Stimulated activated CD8-positive, alpha-beta memory T cell treated with anti-CD3 and anti-CD28 coated beads, Interleukin-4, amount 100 ng/mL, for 1 hour (primary cell): ENCODE results near the gene MUC22.
"Not testable (repeated sequence)": the region's sequence is repeated elsewhere in the genome, so short reads cannot be mapped to it uniquely, and the experiment has no call there.

Experiments used
- DNase-seq, 2 donors: peaks; one replicate each; pipeline ENCODE4 v3.0.0-alpha.2; 2020; ENCODE audit warnings: low read depth in 2 of 2, low spot score in 1 of 2

The MUC22 gene

GRCh38 chr6:30997301-30997700, 13.0 kb upstream of the MUC22 start:
- no peak for DNase-seq

DNA sequence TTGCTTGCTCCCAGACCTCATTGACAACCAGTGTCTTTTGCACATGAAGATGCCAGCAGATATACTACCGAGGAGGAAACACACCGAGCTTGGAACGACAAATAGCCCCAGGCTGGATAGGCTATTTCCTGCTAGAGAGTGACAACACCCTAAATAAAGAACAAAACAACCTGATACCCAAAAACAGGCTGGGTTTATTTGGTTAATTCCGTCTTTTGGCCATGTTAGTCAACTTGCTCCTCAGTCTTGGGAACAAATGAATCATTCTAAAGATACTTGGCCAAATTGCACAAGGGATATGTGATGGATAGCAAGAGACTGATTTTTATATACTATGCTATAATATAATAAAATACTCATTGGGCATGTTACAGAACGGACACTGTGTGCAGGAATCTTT, 11.5 kb upstream of the MUC22 start:
- no peak for DNase-seq

DNA sequence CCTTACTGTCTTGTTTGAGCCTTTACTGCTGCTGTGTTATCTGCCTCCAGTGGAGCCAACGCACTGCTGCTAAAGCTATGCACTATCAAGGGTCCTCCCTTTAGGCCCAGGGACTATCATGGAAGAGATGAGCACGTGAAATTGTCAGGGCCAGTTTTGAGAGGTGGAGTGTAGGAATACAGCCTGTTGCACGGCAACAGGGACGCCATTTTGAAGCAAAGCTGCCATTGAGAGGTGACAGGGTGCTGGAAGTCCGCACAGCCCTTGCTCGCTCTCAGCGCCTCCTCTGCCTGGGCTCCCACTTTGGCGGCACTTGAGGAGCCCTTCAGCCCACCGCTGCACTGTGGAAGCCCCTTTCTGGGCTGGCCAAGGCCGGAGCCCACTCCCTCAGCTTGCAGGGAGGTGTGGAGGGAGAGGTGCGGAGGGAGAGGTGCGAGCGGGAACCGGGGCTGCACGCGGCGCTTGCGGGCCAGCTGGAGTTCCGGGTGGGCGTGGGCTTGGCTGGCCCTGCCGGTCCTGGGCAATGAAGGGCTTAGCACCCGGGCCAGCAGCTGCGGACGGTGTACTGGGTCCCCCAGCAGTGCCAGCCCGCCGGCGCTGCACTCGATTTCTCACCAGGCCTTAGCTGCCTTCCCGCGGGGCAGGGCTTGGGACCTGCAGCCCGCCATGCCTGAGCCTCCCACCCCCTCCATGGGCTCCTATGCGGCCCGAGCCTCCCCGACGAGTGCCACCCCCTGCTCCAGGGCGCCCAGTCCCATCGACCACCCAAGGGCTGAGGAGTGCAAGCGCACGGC, 10.0 kb upstream of the MUC22 start:
- DNase-seq, result not testable (repeated sequence)

DNA sequence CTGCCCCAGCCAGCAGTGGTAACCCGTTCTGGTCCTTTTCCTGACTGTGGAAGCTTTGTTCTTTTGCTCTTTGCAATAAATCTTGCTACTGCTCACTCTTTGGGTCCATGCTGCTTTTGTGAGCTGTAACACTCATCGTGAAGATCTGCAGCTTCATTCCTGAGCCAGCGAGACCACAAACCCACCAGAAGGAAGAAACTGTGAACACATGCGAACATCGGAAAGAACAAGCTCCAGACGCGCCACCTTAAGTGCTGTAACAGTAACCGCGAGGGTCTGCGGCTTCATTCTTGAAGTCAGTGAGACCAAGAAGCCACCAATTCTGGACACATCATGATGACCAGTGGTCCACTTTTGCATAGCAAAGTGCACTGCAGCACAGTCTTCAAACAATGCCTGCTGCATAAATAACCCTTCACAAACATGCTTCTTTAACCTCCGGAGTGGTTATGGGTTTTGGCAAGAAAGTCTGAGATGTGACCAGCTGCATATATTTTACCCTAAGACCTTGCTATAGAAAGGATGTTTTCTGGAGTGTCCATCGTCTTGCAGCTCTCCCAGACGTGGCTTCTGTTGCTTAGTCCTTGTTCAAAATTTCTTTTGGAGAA, 8.9 kb upstream of the MUC22 start:
- DNase-seq, result no peak

DNA sequence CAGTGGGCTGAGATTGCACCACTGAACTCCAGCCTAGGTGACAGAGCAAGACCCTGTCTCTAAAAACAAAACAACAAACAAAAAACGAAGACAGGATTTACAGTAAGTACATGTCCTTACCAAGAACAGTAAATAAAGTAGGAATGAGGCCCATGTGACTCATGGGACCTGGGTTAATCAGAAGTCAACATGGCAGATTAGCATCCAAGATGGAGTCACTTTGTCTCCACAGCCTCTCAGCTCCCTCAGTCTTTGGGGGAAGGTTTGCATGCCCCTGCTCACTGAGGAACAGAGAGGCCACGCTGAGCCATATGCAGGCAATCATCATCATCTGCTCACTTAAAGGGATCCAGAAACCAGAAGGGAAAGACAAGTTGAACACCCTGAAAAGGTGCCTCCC, 7.8 kb upstream of the MUC22 start:
- no peak for DNase-seq

GRCh38 chr6:31004794-31005193, 5.5 kb upstream of the MUC22 start:
- DNase-seq, result no peak

DNA sequence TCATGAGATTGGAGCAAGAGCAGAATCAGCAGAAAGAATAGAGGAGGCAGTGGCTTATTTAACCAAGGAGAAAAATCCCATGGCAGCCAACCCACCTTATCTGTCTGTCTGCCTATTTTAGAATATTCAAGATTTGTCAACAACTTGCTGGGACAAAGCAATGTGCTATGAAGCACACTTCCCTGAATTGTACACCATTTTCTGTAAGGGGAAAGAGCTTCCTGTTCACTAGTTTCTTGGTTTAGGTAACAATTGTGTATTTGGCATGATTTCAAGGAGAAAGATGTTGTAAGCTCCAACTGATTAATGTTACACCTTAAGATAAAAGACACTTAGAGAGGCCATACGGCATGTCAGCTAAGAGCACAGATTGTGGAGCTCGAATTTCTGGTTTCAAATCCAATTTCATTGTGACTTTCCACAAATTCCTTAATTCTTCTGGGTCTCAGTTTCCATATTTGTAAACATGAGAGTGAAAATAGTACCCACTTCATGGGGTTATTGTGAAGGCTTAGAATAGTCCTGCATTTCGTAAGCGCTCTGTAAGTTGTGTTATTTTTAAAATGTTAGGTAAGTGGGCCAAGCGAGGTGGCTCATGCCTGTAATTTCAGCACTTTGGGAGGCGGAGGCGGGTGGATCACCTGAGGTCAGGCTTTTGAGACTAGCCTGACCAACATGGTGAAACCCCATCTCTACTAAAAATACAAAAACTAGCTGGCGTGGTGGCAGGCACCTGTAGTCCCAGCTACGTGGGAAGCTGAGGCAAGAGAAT, 4.8 kb upstream of the MUC22 start:
- no peak for DNase-seq

GRCh38 chr6:31007694-31008093, 2.6 kb upstream of the MUC22 start:
- no peak for DNase-seq

GRCh38 chr6:31008165-31008564, 2.1 kb upstream of the MUC22 start:
- no peak for DNase-seq

- DNase-seq, result no peak
Measured at GRCh38 chr6:31009731-31010130, 543 bp upstream of the MUC22 start.

DNA sequence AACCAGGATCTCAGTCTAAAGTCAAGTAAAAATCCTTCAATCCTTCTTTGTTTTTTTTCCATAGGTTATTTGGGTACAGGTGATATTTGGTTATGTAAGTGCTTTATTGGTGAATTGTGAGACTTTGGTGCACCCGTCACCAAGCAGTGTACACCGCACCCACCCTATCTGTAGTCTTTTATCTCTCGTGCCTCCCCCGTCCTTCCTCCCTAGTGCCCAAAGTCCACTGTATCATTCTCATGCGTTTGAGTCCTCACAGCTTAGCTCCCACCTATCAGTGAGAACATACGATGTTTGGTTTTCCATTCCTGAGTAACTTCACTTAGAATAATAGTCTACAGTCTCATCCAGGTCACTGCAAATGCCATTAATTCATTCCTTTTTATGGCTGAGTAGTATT, 879 bp downstream of the MUC22 start:
- DNase-seq, result no peak

DNA sequence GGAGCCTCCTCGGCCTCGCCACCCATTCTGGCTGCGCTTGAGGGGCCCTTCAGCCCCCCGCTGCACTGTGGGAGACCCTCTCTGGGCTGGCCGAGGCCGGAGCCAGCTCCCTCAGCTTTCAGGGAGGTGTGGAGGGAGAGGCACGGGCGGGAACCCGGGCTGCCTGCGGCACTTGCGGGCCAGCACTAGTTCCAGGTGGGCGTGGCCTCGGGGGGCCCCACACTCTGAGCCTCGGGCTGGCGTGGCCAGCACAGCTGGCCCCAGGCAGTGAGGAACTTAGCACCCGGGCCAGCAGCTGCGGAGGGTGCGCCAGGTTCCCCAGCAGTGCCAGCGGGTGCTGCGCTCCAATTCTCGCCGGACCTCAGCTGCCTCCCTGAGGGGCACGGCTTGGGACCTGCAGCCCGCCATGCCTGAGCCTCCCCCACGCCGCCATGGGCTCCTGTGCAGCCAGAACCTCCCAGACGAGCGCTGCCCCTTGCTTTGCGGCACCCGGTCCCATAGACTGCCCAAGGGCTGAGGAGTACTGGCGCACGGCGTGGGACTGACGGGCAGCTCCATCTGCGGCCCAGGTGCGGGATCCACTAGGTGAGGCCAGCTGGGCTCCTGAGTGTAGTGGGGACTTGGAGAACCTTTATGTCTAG, 6.5 kb downstream of the MUC22 start:
- no peak for DNase-seq

- not testable (repeated sequence) for DNase-seq
Measured at GRCh38 chr6:31017436-31017835, 7.2 kb downstream of the MUC22 start.

GRCh38 chr6:31020057-31020456, 9.8 kb downstream of the MUC22 start:
- DNase-seq, result no peak

- not testable (repeated sequence) for DNase-seq
Measured at GRCh38 chr6:31020631-31021255, 10.5 kb downstream of the MUC22 start.

- not testable (repeated sequence) for DNase-seq
Measured at GRCh38 chr6:31021705-31022531, 11.6 kb downstream of the MUC22 start.

DNA sequence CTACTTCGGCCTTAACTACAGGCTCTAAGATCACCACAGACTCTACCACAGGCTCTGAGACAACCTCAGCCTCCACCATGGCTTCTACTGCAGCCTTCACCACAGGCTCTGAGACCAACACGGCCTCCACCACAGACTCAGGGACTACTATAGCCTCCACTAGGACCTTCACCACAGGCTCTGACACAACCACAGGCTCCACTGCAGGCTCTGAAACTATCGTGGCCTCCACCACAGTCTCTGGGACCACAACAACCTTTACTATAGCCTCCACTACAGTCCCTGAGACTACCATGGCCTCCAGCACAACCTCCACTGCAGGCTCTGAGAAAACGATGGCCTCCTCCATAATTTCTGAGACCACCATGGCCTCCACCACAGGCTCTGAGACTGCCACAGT, 15.3 kb downstream of the MUC22 start:
- DNase-seq, result no peak

DNA sequence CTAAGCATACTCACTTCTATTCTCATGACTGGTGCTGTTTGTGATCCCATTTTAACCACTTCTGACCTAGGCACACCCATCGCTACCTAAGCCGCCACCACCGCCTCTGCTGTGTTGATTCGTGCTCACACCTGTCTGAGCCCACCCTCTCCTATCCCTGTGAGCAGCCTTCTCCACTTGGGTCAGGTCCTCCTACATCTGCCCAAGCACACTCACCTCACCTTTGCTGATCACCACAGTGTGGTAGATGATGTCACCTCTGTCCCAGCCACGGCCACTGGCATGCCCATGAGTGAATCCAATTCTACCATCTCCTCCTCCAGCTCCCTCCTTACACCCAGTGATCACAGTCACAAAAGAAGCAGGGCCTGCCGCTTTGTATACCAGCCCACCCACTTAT, 20.8 kb downstream of the MUC22 start:
- no peak for DNase-seq

- DNase-seq, result no peak
Measured at GRCh38 chr6:31033075-31033474, 22.8 kb downstream of the MUC22 start.

GRCh38 chr6:31035862-31036497, 25.7 kb downstream of the MUC22 start:
- DNase-seq, result no peak
